ENCODE results near the gene CLPTM1L.
A peak's percentile ranks its signal among the peaks of the same experiment; 100 is the strongest.
"Not testable (repeated sequence)": the region's sequence is repeated elsewhere in the genome, so short reads cannot be mapped to it uniquely, and the experiment has no call there.

The CLPTM1L gene

DNA sequence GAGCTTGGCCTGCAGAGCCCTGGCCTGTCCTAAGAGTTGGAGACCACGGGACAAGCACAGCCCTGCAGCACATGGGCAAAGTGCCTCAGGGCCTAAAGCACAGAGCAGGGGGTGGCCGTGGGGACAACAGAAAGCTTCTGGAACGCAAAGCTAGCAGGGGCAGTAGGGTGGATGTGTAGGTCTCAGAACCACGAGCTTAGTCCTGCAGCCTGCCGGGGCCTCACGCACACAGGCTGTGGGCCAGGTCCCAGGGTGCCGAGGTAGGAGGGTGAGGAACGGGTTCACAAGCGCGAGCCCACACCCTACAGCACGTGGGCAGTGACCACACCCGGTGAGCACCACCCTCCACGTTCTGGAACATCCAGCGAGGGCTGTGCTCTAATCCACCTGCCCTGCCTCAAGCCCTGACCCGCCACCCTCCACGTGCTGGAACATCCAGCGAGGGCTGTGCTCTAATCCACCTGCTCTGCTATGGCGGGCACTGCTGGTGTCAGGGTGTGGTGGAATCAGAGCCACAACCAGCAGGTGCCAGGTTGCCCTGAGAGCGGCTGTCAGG is 9.3 kb downstream of the CLPTM1L start:
- TF ChIP-seq GATA1 (IDR thresholded peaks at IDR 0.05; ENCODE audit: low read depth, low read length) (no peak), POLR2A (IDR thresholded peaks at IDR 0.05; ENCODE audit: low read length) (no peak)
- peak; percentile 11 to 31 for DNase-seq

DNA sequence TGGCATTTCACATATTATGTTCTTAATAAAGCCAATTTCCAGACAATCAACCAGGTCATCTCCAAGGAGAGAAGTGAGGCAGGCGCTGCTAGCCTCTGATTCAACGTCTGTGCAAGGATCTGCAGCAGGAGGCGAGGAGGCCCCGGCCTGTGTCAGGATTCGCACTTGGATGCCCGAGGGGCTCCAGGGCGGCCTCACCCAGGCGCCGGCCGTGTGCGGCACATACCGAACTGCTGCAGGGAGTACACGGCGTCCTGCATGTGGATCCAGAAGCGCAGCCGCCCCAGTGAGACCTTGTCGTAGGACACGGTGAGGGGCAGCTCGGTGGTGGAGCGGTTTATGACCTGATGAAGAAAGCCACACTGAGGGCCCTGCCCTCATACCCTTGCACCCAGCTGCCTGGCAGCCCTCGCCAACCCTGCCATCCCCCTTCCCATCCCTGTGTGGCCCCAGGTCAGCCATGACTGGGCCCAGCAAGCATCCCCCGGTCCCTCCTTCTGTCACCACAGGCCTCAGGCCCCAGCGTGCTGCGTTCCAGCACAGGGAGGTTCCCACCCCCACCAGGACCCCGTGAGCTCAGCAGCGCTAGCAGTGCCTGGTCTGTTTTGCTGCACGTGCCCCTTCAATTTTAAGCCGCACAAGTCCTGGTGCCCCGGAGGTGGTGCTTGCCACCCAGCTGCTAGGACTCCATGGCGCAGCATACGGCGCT is 9.9 kb downstream of the CLPTM1L start:
- TF ChIP-seq POLR2A (IDR thresholded peaks at IDR 0.05; ENCODE audit: low read length) (no peak), GATA1 (IDR thresholded peaks at IDR 0.05; ENCODE audit: low read depth, low read length) (no peak)
- no peak for DNase-seq

DNA sequence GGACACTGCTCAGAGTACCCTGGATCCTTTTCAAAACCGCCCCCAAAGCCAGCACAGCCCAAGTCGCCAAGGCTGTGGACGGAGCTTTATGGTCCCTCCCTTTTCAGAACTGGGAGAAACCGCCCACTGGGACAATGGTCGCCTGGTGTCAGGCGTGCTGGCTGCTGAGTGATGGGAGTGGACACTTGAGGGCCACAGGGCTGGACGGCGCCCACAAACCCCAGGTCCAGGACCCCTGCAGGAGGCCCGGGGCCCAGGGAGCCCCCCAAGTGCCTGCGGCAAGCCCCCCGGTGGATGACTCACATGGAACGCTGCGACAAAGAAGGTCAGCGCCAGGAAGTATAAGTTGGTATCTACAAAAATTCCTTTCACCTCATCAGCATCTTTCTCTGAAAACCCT is 10.9 kb downstream of the CLPTM1L start:
- DNase-seq = no peak
- TF ChIP-seq GATA1 (IDR thresholded peaks at IDR 0.05; ENCODE audit: low read depth, low read length) (no peak), POLR2A (IDR thresholded peaks at IDR 0.05; ENCODE audit: low read length) (no peak)

GRCh38 chr5:1333286-1333685 is 11.6 kb downstream of the CLPTM1L start:
- not testable (repeated sequence) for DNase-seq

- no peak for TF ChIP-seq GATA1 (IDR thresholded peaks at IDR 0.05; ENCODE audit: low read depth, low read length)
- DNase-seq = no peak
These were observed 12.4 kb downstream of the CLPTM1L start for GRCh38 chr5:1332461-1333001.

DNA sequence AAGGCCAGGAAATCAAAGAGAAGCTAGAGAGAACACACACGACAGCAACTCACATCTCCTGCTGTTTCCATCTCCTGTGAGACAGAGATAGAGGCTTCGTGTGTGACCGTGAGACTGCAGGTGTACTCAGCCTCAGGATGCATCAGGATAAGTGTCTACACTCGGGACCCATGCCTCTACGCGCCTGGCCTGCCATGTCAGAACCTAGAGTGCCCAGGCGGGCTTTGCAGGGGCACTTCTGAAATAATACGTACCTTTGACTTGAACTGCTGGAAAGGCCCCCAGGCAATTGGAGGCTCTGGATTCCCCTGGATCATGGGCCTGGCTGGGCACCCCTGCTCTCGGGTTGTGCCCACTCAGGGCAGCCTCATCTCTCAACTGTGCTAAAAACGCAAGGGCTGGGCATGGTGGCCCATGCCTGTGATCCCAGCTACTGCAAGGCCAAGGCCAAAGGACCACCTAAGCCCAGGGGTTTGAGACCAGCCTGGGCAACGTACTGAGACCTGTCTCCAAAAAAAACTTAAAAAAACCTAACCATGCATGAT is 13.0 kb downstream of the CLPTM1L start:
- TF ChIP-seq GATA1 (IDR thresholded peaks at IDR 0.05; ENCODE audit: low read depth, low read length) (no peak), POLR2A (IDR thresholded peaks at IDR 0.05; ENCODE audit: low read length) (no peak)
- no peak for DNase-seq

DNA sequence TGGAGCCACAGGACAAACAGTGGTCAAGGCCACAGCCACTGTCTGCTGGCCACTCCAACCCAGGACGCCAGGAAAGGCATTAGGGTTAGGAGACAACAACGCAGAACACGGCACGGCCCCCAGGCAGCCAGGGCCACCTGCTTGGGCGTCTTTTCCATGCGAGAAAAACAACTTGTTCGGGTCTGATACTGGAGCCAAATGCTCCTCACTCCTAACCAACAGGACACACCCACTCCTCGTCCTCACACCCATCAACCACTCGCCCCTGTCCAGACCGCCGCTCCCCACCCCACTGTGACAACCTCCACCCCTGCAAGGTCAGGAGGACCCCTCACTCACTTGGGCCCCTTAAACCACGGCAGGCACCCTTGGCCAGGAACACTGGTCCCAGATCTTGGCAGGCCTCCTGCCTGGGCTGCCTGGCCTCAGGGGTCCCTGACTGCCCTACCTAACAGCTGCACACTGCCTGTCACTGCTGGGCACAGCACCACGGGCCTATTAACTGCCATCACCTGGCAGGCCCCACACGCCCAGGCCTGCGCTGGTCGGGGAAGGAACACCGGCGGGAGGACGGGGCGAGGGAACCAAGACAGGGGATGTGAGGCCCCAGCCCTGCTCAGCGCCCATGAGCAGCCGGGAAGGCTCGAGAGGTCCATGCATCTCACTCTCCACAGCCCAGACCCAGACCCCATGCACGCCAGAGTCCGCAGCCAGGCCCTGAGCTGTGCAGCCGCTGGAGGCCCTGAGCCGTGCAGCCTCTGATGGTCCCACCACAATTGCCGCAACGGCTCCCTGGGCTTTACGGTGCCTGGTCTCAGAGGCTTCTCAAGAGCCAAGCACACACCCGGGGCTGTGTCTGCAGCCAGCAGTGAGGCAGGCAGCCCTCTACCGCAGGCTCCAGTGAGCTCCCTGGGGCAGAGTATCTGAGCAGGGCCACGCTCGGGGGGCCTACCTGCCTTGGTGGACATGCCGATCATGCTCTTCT is 13.8 kb downstream of the CLPTM1L start:
- TF ChIP-seq POLR2A (IDR thresholded peaks at IDR 0.05; ENCODE audit: low read length) (no peak), GATA1 (IDR thresholded peaks at IDR 0.05; ENCODE audit: low read depth, low read length) (no peak)
- DNase-seq = no peak

DNA sequence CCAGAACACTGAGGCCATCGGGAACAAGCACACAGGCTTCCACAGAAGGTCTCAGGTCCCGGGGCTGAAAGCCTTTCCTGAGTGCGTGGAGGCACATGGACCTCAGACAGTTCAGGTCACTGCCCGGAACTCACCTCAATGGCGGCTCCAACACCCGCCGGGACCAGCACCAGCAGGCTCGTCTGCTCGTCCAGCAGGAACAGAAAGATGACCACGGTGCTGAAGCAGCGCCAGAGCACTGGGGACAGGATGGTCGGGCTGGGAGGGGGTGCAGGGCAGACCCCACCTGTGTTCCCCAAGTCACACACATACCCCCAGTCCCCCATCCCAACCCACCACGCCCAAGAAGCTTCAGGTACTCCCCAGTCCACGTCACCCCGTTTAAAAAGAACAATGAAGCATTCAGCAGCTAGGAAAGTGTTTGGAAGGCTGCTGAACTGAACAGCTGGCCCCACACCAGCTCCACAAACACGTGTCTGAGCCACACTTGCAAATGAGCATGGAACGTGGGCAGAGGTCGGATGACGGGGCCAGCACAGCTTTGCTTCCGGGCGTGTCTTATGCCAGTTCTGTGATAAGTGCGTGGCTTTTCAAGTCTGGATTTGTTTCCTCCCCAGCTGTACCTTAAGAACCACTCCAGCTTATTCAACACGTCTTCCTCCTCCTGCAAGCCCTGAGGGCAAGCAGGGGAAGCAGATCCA is 14.6 kb downstream of the CLPTM1L start:
- no peak for TF ChIP-seq GATA1 (IDR thresholded peaks at IDR 0.05; ENCODE audit: low read depth, low read length)
- no peak for TF ChIP-seq POLR2A (IDR thresholded peaks at IDR 0.05; ENCODE audit: low read length)
- no peak for DNase-seq

DNA sequence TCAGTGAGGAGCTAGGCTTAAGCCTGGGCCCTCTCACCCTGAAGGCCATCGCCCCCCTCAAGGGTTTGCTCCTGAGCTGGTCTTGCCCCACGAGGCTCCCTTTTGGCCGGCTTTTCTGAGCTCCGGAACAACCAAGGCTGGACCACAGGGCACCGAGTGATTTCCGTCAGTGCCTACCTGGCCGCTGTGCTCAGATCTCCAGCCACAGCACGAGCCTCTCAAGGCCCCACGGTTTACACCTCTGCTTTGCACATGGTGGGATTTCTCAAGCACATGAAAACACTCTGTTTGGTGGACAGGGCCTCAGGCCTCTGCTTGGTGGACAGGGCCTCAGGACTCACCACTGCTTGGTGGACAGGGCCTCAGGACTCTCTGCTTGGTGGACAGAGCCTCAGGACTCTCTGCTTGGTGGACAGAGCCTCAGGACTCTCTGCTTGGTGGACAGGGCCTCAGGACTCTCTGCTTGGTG is 15.8 kb downstream of the CLPTM1L start:
- TF ChIP-seq POLR2A (IDR thresholded peaks at IDR 0.05; ENCODE audit: low read length) (no peak), GATA1 (IDR thresholded peaks at IDR 0.05; ENCODE audit: low read depth, low read length) (no peak)

DNA sequence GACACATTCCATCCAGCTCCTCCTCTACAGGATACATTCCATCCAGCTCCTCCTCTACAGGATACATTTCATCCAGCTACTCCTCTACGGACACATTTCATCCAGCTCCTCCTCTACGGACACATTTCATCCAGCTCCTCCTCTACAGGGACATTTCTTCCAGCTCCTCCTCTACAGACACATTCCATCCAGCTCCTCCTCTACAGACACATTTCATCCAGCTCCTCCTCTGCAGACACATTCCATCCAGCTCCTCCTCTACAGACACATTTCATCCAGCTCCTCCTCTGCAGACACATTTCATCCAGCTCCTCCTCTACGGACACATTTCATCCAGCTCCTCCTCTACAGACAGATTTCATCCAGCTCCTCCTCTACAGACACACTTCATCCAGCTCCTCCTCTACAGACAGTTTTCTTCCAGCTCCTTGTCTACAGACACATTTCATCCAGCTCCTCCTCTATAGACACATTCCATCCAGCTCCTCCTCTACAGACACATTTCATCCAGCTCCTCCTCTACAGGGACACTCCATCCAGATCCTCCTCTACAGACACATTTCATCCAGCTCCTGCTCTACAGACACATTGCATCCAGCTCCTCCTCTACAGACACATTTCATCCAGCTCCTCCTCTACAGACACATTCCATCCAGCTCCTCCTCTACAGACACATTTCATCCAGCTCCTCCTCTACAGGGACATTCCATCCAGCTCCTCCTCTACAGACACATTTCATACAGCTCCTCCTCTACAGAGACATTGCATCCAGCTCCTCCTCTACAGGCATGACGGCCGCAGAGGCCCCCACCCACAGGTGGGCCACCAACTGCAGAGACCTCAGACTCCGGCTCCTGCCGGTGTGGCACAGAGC is 16.4 kb downstream of the CLPTM1L start:
- not testable (repeated sequence) for DNase-seq

More for the DNA sequence above, 15.8 kb downstream of the CLPTM1L start:
- DNase-seq = no peak

DNA sequence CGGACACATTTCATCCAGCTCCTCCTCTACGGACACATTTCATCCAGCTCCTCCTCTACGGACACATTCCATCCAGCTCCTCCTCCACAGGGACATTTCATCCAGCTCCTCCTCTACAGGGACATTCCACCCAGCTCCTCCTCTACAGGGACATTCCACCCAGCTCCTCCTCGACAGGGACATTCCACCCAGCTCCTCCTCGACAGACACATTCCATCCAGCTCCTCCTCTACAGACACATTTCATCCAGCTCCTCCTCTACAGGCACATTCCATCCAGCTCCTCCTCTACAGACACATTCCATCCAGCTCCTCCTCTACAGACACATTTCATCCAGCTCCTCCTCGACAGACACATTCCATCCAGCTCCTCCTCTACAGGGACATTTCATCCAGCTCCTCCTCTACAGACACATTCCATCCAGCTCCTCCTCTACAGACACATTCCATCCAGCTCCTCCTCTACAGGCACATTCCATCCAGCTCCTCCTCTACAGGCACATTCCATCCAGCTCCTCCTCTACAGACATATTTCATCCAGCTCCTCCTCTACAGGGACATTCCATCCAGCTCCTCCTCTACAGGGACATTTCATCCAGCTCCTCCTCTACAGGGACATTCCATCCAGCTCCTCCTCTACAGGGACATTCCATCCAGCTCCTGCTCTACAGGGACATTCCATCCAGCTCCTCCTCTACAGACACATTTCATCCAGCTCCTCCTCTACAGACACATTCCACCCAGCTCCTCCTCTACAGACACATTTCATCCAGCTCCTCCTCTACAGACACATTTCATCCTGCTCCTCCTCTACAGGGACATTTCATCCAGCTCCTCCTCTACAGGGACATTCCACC is 17.8 kb downstream of the CLPTM1L start:
- not testable (repeated sequence) for DNase-seq

DNA sequence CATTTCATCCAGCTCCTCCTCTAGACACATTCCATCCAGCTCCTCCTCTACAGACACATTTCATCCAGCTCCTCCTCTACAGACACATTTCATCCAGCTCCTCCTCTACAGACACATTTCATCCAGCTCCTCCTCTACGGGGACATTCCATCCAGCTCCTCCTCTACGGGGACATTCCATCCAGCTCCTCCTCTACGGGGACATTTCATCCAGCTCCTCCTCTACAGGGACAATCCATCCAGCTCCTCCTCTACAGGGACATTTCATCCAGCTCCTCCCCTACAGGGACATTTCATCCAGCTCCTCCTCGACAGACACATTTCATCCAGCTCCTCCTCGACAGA is 18.4 kb downstream of the CLPTM1L start:
- DNase-seq = not testable (repeated sequence)
